GM12878 (cell line): Measurements from ENCODE around the gene TCF12. TPM values are rescaled to one million over a fixed set of nuclear protein-coding genes. Genes with fewer than 3 reads are reported as not detected.

ENCODE experiments used
- ATAC-seq: fragments of 200-7000 bp; cut with Tn5 transposase; 3 replicates; pipeline ENCODE4 v1.9.1; 2020; ENCODE audit warnings: mild to moderate bottlenecking, moderate library complexity
- BruUV-seq: library from RNA; stranded (reverse); fragments of 400-500 nt; replicated peaks from 2 replicates; lab custom pipeline; 2021; lab: Mats Ljungman, UMichigan
- CTCF ChIA-PET: fragments of 300-600 bp; sonication (Branson Sonifier 250); formaldehyde crosslinking; extraction: SDS; loops from one replicate; lab custom pipeline; 2021; ENCODE audit warnings: inconsistent platforms; lab: Yijun Ruan, JAX
- POLR2A ChIA-PET: fragments of 350-600 bp; formaldehyde crosslinking; extraction: SDS; loops from one replicate; lab custom pipeline; 2021; ENCODE audit warnings: inconsistent platforms; lab: Charles Lee
- RAD21 ChIA-PET: fragments of 300-600 bp; sonication (Branson Sonifier 250); formaldehyde crosslinking; loops from one replicate; lab custom pipeline; 2023; ENCODE audit warnings: antibody characterized with exemption; ENCODE audit not compliant: unreplicated experiment; lab: Charles Lee
- SMC1A ChIA-PET: fragments of 300-600 bp; sonication (Branson Sonifier 250); formaldehyde crosslinking; loops from one replicate; lab custom pipeline; 2023; ENCODE audit not compliant: unreplicated experiment, uncharacterized antibody; lab: Charles Lee
- DNase-seq: peaks from one replicate; pipeline ENCODE4 v3.0.0-alpha.2; 2011; ENCODE audit warnings: low read depth, low spot score
- FAIRE-seq: peaks from 3 replicates; lab custom pipeline; 2011; peaks lifted over from hg19 to GRCh38; lab: Jason Lieb, UNC
- H2AFZ ChIP-seq: 2 replicates; pipeline ENCODE4 v1.6.0; 2011; ENCODE audit warnings: low read depth, low read length, control low read depth; ENCODE audit not compliant: control insufficient read depth
- H3K27ac ChIP-seq: 2 replicates; pipeline ENCODE4 v1.5.1; 2011; ENCODE audit warnings: control low read depth; ENCODE audit not compliant: control insufficient read depth, insufficient read depth
- H3K27me3 ChIP-seq, 2 experiments: replicated peaks in 1 of 2; 2 replicates each; pipeline versions ENCODE4 v1.6.0 to v1.6.1; 2011; ENCODE audit warnings: low read length in 1 of 2; ENCODE audit not compliant: control insufficient read depth in 2 of 2, insufficient read depth in 2 of 2
- H3K36me3 ChIP-seq, 2 experiments: 2 replicates each; pipeline ENCODE4 v1.5.1; 2011; ENCODE audit warnings: low read length in 1 of 2; ENCODE audit not compliant: control insufficient read depth in 2 of 2, insufficient read depth in 2 of 2
- H3K4me1 ChIP-seq: 2 replicates; pipeline ENCODE4 v1.6.1; 2011; ENCODE audit warnings: mild to moderate bottlenecking, low read length, moderate library complexity, mixed read lengths; ENCODE audit not compliant: control insufficient read depth, insufficient read depth
- H3K4me2 ChIP-seq: 2 replicates; pipeline ENCODE4 v1.6.0; 2011; ENCODE audit warnings: control low read depth; ENCODE audit not compliant: control insufficient read depth, insufficient read depth
- H3K4me3 ChIP-seq: fragments of 200-600 bp; sonication (generic); 2 replicates; pipeline ENCODE4 v1.5.1; 2016
- H3K79me2 ChIP-seq: 2 replicates; pipeline ENCODE4 v1.6.0; 2011; ENCODE audit warnings: low read length; ENCODE audit not compliant: control insufficient read depth, insufficient read depth
- H3K9ac ChIP-seq: 2 replicates; pipeline ENCODE4 v1.8.0; 2011; ENCODE audit warnings: low read length, control low read depth, mixed read lengths; ENCODE audit not compliant: control insufficient read depth, insufficient read depth
- H3K9me3 ChIP-seq: replicated peaks from 3 replicates; pipeline ENCODE4 v1.5.1; 2011; ENCODE audit warnings: mild to moderate bottlenecking, low read length; ENCODE audit not compliant: control insufficient read depth, insufficient read depth
- H4K20me1 ChIP-seq: 2 replicates; pipeline ENCODE4 v1.6.0; 2011; ENCODE audit not compliant: control insufficient read depth, insufficient read depth
- BCL11A ChIP-seq: IDR thresholded peaks from 2 replicates; pipeline ENCODE4 v1.6.1; 2011; ENCODE audit warnings: low read depth, low read length
- CBFB ChIP-seq: IDR thresholded peaks from 2 replicates; pipeline ENCODE4 v1.6.1; 2016; ENCODE audit warnings: antibody characterized with exemption, low read depth
- CHD1 ChIP-seq: IDR thresholded peaks from 2 replicates; pipeline ENCODE4 v1.6.1; 2012; ENCODE audit warnings: low read depth, low read length, improper control_type of control experiment
- ESRRA ChIP-seq: IDR thresholded peaks from 2 replicates; pipeline ENCODE4 v1.6.1; 2012; ENCODE audit warnings: mild to moderate bottlenecking, low read length, improper control_type of control experiment
- JUND ChIP-seq: IDR thresholded peaks from 2 replicates; pipeline ENCODE4 v1.6.1; 2012; ENCODE audit warnings: low read depth, mild to moderate bottlenecking, low read length, improper control_type of control experiment, moderate library complexity
- MTA2 ChIP-seq: fragments of 450-650 bp; IDR thresholded peaks from 2 replicates; pipeline ENCODE4 v1.6.1; 2016; ENCODE audit warnings: low read depth, mild to moderate bottlenecking, moderate library complexity
- MXI1 ChIP-seq: fragments of 150-350 bp; IDR thresholded peaks from 2 replicates; pipeline ENCODE4 v1.6.1; 2011; ENCODE audit warnings: low read depth, mild to moderate bottlenecking, inconsistent platforms, low read length, improper control_type of control experiment
- NFIC ChIP-seq: IDR thresholded peaks from 2 replicates; pipeline ENCODE4 v1.6.1; 2012; ENCODE audit warnings: low read depth, mild to moderate bottlenecking, inconsistent platforms, low read length, moderate library complexity
- NR2C2 ChIP-seq: IDR thresholded peaks from 2 replicates; pipeline ENCODE4 v1.6.1; 2011; ENCODE audit warnings: borderline replicate concordance, low read depth; ENCODE audit not compliant: control insufficient read depth, insufficient read length
- POU2F2 ChIP-seq: IDR thresholded peaks from 3 replicates; pipeline ENCODE4 v1.6.1; 2011; ENCODE audit warnings: low read depth, mild to moderate bottlenecking, low read length, borderline replicate concordance
- RUNX3 ChIP-seq: IDR thresholded peaks from 2 replicates; pipeline ENCODE4 v1.6.1; 2012; ENCODE audit warnings: low read length, inconsistent platforms
- SMARCA5 ChIP-seq: fragments of 450-650 bp; IDR thresholded peaks from 2 replicates; pipeline ENCODE4 v1.6.1; 2017; ENCODE audit warnings: mild to moderate bottlenecking
- SPI1 ChIP-seq: IDR thresholded peaks from 2 replicates; pipeline ENCODE4 v1.6.1; 2011; ENCODE audit warnings: low read depth, mild to moderate bottlenecking, low read length, moderate library complexity, borderline replicate concordance; ENCODE audit not compliant: insufficient read depth
- STAT3 ChIP-seq: IDR thresholded peaks from 2 replicates; pipeline ENCODE4 v1.6.1; 2011; ENCODE audit warnings: low read depth, low read length, improper control_type of control experiment
- TARDBP ChIP-seq: IDR thresholded peaks from 2 replicates; pipeline ENCODE4 v1.6.1; 2016; ENCODE audit warnings: borderline replicate concordance
- TCF7 ChIP-seq: IDR thresholded peaks from 2 replicates; pipeline ENCODE4 v1.6.1; 2014; ENCODE audit warnings: antibody characterized with exemption, borderline replicate concordance
- ZNF207 ChIP-seq: fragments of 450-650 bp; IDR thresholded peaks from 2 replicates; pipeline ENCODE4 v1.6.1; 2014; ENCODE audit warnings: antibody characterized with exemption, mild to moderate bottlenecking, borderline replicate concordance
- ZZZ3 ChIP-seq: IDR thresholded peaks from 2 replicates; pipeline ENCODE4 v1.6.1; 2011; ENCODE audit warnings: low read depth; ENCODE audit not compliant: control insufficient read depth, insufficient read length
- WGBS: methylation state at CpG from one replicate; pipeline ENCODE4 v1.1.6; 2016; ENCODE audit warnings: low lambda C conversion rate; ENCODE audit not compliant: insufficient replicate concordance, insufficient coverage; ENCODE audit errors: missing lambda C conversion rate; 5-methylcytosine and 5-hydroxymethylcytosine counted together
- in situ Hi-C: fragments of 300-500 bp; cut with MboI; formaldehyde crosslinking; loops from 9 replicates; pipeline ENCODE4 v1.14.3; 2018; ENCODE audit warnings: mixed read lengths
- intact Hi-C: fragments of 100-400 bp; cut with micrococcal nuclease; formaldehyde crosslinking; loops from one replicate; pipeline ENCODE4 v1.14.2; 2022; ENCODE audit not compliant: unreplicated experiment
- polyA plus RNA-seq, 11 experiments: library from polyadenylated mRNA; depleted of rRNA in 4 of 11; unstranded in 6 of 11; stranded (reverse) in 5 of 11; fragments of >200 nt; fragmentation: Nextera tagmentation in 4 of 11; fragmentation: Illumina TruSeq in 1 of 11; extraction: Ambion mirVana in 4 of 11; extraction: Trizol in 1 of 11; gene quantifications; 1 replicate in 1 of 11; 2 replicates in 10 of 11; pipeline versions ENCODE4 v1.2.1 to v1.2.3, GENCODE V29; 2011 to 2016; ENCODE audit warnings: inconsistent platforms in 2 of 11, missing spikeins in 2 of 11, low read depth in 1 of 11
- total RNA-seq, 4 experiments: library from RNA; depleted of rRNA in 3 of 4; stranded (reverse); fragments of >200 nt in 3 of 4; fragmentation: Illumina TruSeq in 1 of 4; extraction: Trizol in 1 of 4; gene quantifications; 2 replicates each; pipeline versions ENCODE4 v1.2.1 to v1.2.3, GENCODE V29; 2013 to 2021
- TF ChIP-seq, protein P1 (sequence below): IDR thresholded peaks from 2 replicates; pipeline ENCODE4 v1.6.1; 2012; ENCODE audit warnings: low read depth, low read length, improper control_type of control experiment
- TF ChIP-seq, protein P2 (sequence below): IDR thresholded peaks from 2 replicates; pipeline ENCODE4 v1.6.1; 2011; ENCODE audit warnings: borderline replicate concordance, low read depth, mild to moderate bottlenecking, moderate library complexity, low read length; ENCODE audit not compliant: insufficient read depth, poor library complexity, severe bottlenecking
- TF ChIP-seq, protein P3 (sequence below): IDR thresholded peaks from 2 replicates; pipeline ENCODE4 v1.6.1; 2011; ENCODE audit warnings: low read depth, mild to moderate bottlenecking, low read length, moderate library complexity, borderline replicate concordance; ENCODE audit errors: extremely low read depth

The TCF12 gene
- total and polyA plus RNA-seq, 10 of the 15 experiments (the other 5 are each of a cell fraction or from before 2014, with no cell fraction given), result 8.2 to 70.9 (median 49.5) TPM

DNA sequence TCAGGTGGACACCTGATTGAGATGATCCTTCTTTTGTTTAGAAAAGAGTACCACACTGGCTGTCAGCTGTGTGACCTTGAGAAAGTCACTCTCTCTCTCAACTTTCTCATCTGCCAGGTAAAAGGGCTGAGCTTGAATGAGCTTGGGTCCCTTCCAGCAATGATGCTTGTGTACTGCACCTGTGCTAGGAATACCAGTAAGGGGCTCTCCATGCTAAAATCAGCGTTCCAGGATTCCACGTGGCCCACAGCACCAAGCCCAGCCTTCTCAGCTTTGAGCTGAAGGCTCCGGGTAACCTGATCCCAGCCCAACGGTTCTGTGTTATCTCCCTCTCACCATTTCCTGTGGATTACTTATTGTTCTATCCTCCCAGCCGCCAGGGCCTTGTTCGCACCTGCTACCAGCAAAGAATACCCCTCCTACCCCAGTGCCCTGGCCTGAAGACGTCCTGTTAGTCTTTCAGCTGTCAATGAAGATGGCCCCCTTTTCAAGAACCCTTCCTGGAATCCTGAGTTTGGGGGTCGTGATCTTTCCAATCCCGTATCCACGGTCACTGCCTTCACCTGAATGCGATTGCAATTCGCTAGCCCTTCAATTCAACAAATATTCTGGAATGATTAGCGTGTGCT lies 403.6 kb downstream of the TCF12 start (continued):
- TF ChIP-seq MXI1 (no peak), ZNF207 (no peak), JUND (no peak), BCL11A (no peak)
- TF ChIP-seq, all 136 proteins: peak for 0

DNA sequence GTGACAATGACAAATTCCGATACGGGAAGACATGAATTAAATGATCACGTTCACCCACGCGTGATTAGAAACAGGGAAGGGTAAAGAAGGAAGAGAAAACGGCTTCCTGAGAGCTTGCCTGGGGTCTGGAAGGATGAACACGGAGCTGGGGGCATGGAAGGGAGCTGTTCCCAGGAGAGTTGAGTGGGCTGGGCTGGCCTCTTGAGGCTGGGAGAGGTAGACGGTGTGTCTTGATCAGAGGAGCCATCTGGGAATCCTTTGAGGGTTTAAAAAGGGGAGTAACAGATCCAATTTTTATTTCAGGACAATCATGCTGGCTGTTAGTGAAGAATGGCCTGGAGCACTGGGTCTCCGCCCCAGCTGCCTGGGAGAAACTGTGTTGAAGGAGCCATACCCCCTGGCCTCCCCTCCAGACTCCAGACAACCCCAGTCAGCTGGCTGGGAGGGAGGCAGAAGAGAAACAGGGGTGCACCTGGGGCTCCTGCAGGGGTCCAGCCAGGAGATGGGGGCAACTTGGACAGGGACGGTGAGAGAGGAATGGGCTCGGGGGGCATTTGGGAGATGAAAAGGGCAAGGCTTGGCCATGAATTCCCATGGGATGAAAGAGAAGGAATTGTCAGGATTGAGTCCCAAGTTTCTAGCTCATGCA lies 404.3 kb downstream of the TCF12 start:
- H3K9me3 ChIP-seq, result no peaks in the 10 kb centered on the region
- WGBS, result 57% methylated on average over 11 of the region's 11 CpGs
- H2AFZ ChIP-seq, result no peak overlapping the region
- DNase-seq (no peak), ATAC-seq (no peak), FAIRE-seq (no peak)
- H3K27me3 ChIP-seq, result no peaks in the 10 kb centered on the region
- no peak overlapping the region for H3K27ac ChIP-seq
- no peaks in the 10 kb centered on the region for H3K79me2 ChIP-seq
- SMC1A ChIA-PET, result interaction anchor here (0.6 kb wide), 1 partner anchor 248 kb away, joined by 5 read pairs; no protein-coding TSS in a partner anchor
- H3K4me2 ChIP-seq, result no peak overlapping the region
- no peak overlapping the region for H3K4me3 ChIP-seq
- no peaks in the 10 kb centered on the region for H3K4me1 ChIP-seq
- H4K20me1 ChIP-seq, result no peaks in the 10 kb centered on the region
- in situ Hi-C loops (no loop called here), intact Hi-C loops (no loop called here)
- RAD21 ChIA-PET, result no interaction called here
- H3K36me3 ChIP-seq, result no peaks in the 10 kb centered on the region
- CTCF ChIA-PET, result interaction anchor here (1.2 to 2.3 kb wide), 3 partner anchors 16 to 178 kb away, joined by 3 to 5 read pairs (median 5); no protein-coding TSS in a partner anchor
- no TSS peak for BruUV-seq
- POLR2A ChIA-PET, result no interaction called here
- no peak overlapping the region for H3K9ac ChIP-seq
- TF ChIP-seq, protein P1, sequence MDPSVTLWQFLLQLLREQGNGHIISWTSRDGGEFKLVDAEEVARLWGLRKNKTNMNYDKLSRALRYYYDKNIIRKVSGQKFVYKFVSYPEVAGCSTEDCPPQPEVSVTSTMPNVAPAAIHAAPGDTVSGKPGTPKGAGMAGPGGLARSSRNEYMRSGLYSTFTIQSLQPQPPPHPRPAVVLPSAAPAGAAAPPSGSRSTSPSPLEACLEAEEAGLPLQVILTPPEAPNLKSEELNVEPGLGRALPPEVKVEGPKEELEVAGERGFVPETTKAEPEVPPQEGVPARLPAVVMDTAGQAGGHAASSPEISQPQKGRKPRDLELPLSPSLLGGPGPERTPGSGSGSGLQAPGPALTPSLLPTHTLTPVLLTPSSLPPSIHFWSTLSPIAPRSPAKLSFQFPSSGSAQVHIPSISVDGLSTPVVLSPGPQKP, result no peak
- TF ChIP-seq CHD1 (no peak), ESRRA (no peak), RUNX3 (no peak), ZZZ3 (no peak), POU2F2 (no peak), SPI1 (no peak), TARDBP (no peak), SMARCA5 (no peak), MTA2 (no peak), CBFB (no peak), STAT3 (no peak), TCF7 (no peak), NR2C2 (no peak), NFIC (no peak)
- TF ChIP-seq, protein P2, sequence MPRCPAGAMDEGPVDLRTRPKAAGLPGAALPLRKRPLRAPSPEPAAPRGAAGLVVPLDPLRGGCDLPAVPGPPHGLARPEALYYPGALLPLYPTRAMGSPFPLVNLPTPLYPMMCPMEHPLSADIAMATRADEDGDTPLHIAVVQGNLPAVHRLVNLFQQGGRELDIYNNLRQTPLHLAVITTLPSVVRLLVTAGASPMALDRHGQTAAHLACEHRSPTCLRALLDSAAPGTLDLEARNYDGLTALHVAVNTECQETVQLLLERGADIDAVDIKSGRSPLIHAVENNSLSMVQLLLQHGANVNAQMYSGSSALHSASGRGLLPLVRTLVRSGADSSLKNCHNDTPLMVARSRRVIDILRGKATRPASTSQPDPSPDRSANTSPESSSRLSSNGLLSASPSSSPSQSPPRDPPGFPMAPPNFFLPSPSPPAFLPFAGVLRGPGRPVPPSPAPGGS, result no peak
- TF ChIP-seq, protein P3, sequence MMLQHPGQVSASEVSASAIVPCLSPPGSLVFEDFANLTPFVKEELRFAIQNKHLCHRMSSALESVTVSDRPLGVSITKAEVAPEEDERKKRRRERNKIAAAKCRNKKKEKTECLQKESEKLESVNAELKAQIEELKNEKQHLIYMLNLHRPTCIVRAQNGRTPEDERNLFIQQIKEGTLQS, result no peak
